Thyroid gland (tissue), 4 donors: Measurements from ENCODE around the gene MAPT.

Source experiments
- POLR2A ChIP-seq, 2 donors: fragments of 450-650 bp; IDR thresholded peaks; one replicate each; pipeline ENCODE4 v1.6.1; 2017; ENCODE audit warnings: antibody characterized with exemption in 2 of 2, mild to moderate bottlenecking in 2 of 2, moderate library complexity in 1 of 2
- TF ChIP-seq, protein P1 (sequence below), 6 experiments: fragments of 200-600 bp in 3 of 6; fragments of 450-650 bp in 3 of 6; sonication (generic) in 3 of 6; IDR thresholded peaks; one replicate each; pipeline ENCODE4 v1.5.1; 2016 to 2019; ENCODE audit warnings: antibody characterized with exemption in 6 of 6, mild to moderate bottlenecking in 2 of 6, inconsistent platforms in 1 of 6, moderate library complexity in 1 of 6

- TF ChIP-seq, protein P1, sequence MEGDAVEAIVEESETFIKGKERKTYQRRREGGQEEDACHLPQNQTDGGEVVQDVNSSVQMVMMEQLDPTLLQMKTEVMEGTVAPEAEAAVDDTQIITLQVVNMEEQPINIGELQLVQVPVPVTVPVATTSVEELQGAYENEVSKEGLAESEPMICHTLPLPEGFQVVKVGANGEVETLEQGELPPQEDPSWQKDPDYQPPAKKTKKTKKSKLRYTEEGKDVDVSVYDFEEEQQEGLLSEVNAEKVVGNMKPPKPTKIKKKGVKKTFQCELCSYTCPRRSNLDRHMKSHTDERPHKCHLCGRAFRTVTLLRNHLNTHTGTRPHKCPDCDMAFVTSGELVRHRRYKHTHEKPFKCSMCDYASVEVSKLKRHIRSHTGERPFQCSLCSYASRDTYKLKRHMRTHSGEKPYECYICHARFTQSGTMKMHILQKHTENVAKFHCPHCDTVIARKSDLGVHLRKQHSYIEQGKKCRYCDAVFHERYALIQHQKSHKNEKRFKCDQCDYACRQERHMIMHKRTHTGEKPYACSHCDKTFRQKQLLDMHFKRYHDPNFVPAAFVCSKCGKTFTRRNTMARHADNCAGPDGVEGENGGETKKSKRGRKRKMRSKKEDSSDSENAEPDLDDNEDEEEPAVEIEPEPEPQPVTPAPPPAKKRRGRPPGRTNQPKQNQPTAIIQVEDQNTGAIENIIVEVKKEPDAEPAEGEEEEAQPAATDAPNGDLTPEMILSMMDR (IDR thresholded peaks at IDR 0.05): no peak
- no peak for TF ChIP-seq POLR2A (IDR thresholded peaks at IDR 0.05)
Measured at GRCh38 chr17:45981306-45981705, 87.0 kb downstream of the MAPT start.
